Thymus (tissue), 11 donors: ENCODE results near the gene MAGI2. TPM values are rescaled to one million over a fixed set of nuclear protein-coding genes. Genes with fewer than 3 reads are reported as not detected.

ENCODE experiments used
- DNase-seq, 9 donors: peaks; one replicate each; pipeline ENCODE4 v3.0.0-alpha.2; 2013; ENCODE audit warnings: low spot score in 9 of 9, low read depth in 6 of 9, missing footprints in 1 of 9
- H3K27ac ChIP-seq, 2 donors: one replicate each; pipeline ENCODE4 v1.5.1; 2013; ENCODE audit warnings: control low read depth in 1 of 2, low read depth in 1 of 2, low read length in 1 of 2, mild to moderate bottlenecking in 1 of 2, moderate library complexity in 1 of 2
- H3K27me3 ChIP-seq, 2 donors: one replicate each; pipeline ENCODE4 v1.5.1; 2013; ENCODE audit warnings: low read length in 1 of 2; ENCODE audit not compliant: control insufficient read depth in 2 of 2, insufficient read depth in 1 of 2
- H3K36me3 ChIP-seq, 2 donors: one replicate each; pipeline ENCODE4 v1.5.1; 2013; ENCODE audit warnings: low read length in 1 of 2, mild to moderate bottlenecking in 1 of 2, moderate library complexity in 1 of 2; ENCODE audit not compliant: control insufficient read depth in 2 of 2, insufficient read depth in 2 of 2
- H3K4me1 ChIP-seq, 2 donors: one replicate each; pipeline ENCODE4 v1.5.1; 2013; ENCODE audit warnings: low read length in 2 of 2; ENCODE audit not compliant: control insufficient read depth in 2 of 2, insufficient read depth in 2 of 2
- H3K4me3 ChIP-seq, 2 donors: one replicate each; pipeline ENCODE4 v1.5.1; 2013; ENCODE audit warnings: low read length in 2 of 2, control low read depth in 1 of 2, mild to moderate bottlenecking in 1 of 2
- H3K9me3 ChIP-seq, 2 donors: one replicate each; pipeline ENCODE4 v1.5.1; 2013; ENCODE audit warnings: low read length in 1 of 2, mild to moderate bottlenecking in 1 of 2; ENCODE audit not compliant: control insufficient read depth in 2 of 2, insufficient read depth in 1 of 2
- WGBS: extraction: QIAGEN DNeasy Blood & Tissue Kit; methylation state at CpG from one replicate; pipeline ENCODE4 v1.1.7; 2013; 5-methylcytosine and 5-hydroxymethylcytosine counted together
- polyA plus RNA-seq: library from polyadenylated mRNA; stranded (reverse); fragments of 200-250 nt; gene quantifications from one replicate; pipeline ENCODE4 v1.2.3, GENCODE V29; 2013
- total RNA-seq: library from RNA; stranded (reverse); fragments of 120-200 nt; gene quantifications from one replicate; pipeline ENCODE4 v1.2.4, GENCODE V29; 2013
- donor health status: healthy.

MAGI2 gene
- total and polyA plus RNA-seq, 2 donors: 0.42 to 1.7 TPM

DNA sequence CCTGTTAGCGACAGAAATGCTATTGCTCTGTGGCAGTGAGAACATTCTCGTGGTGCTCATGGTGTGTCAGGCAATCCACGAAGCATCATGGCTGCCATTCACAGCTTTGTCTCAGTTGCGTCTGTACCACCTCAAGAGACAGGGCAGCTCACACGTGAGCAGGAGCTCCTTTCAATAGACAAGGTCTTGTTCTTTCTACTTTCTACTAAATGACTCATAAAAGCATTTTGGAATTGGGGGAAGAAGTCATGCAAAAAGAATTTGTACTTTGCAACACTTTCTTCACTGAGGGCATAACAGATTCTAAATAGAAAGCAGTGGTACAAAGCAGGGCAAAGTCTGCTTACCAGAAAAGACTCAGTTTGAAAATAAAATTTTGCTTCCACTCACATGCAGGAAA lies 1016.3 kb downstream of the MAGI2 start:
- no peaks in the 10 kb centered on the region for H3K9me3 ChIP-seq
- WGBS: 82% methylated on average over 5 of the region's 5 CpGs

DNA sequence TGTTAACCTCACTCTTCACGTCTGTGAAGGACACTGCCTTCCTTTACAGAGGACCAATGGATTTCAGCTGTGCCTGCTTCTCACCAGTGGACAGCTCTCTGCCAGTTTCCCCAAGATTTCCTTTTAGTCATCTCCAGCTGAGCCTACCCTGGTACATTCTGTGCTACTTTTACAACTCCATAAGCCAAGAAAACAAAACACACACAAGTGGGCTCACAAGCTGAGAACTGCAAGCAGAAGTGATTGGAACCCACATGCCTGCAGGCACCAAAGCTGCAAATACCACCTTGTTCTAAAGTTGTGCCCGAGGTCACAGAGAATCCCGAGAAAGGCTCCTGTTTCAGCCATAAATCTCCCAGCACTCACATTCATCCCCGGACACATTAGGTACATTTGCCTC lies 1018.1 kb downstream of the MAGI2 start:
- 91% methylated on average over 4 of the region's 4 CpGs for WGBS
- no peak for DNase-seq
- H3K27me3 ChIP-seq: no peaks in the 10 kb centered on the region
- H3K9me3 ChIP-seq: no peaks in the 10 kb centered on the region
- H3K4me1 ChIP-seq: no peaks in the 10 kb centered on the region
- H3K36me3 ChIP-seq: no peaks in the 10 kb centered on the region
- H3K27ac ChIP-seq: no peak overlapping the region
- no peak overlapping the region for H3K4me3 ChIP-seq

More for the DNA sequence above, 1016.3 kb downstream of the MAGI2 start:
- no peak overlapping the region for H3K4me3 ChIP-seq
- no peak overlapping the region for H3K27ac ChIP-seq
- no peaks in the 10 kb centered on the region for H3K27me3 ChIP-seq
- DNase-seq: no peak
- H3K4me1 ChIP-seq: no peaks in the 10 kb centered on the region
- H3K36me3 ChIP-seq: no peaks in the 10 kb centered on the region

DNA sequence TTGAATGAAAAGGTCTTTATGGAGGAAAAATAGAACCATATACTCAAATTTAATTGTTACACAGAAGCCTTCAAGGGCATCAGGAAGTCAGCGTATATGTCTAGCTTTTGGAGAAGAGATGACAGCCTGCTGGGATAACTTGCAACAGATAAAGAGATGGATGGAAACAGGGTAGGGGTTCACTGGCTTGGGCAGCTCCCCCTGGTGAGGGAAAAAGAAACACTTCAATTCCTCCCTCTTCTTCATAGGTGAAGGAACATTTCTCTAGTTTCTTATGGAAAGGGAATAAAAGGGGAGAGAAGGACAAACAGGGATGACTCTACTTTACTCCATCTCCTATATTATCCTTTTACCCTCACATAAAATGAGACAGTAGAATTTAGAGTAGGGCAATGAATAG lies 1019.2 kb downstream of the MAGI2 start:
- Histone ChIP-seq H3K27ac (no peak overlapping the region), H3K4me1 (no peaks in the 10 kb centered on the region), H3K27me3 (no peaks in the 10 kb centered on the region), H3K36me3 (no peaks in the 10 kb centered on the region), H3K4me3 (no peak overlapping the region), H3K9me3 (no peaks in the 10 kb centered on the region)
- 100% methylated on average over 1 of the region's 1 CpG for WGBS
- DNase-seq: no peak

DNA sequence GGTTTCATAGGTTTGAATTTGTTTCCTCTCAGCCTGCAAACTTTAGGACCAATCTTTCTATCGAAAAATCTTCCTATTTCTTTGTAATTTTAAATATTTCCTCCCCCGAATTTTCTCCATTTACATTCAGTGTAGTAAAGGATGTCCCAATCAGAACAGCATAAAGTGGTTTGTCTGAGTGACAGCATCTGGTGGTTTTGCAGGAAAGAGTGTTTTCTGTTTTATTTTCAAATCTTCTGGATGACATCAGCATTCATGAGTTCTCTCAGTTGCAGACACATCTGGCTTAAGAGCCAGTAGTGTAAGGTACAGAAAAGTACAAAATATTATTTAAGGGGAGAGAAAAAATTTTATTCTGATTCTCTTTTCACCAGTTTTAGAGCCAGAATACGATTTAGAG lies 1020.0 kb downstream of the MAGI2 start:
- Histone ChIP-seq H3K4me1 (no peaks in the 10 kb centered on the region), H3K9me3 (no peaks in the 10 kb centered on the region), H3K27ac (no peak overlapping the region), H3K36me3 (no peaks in the 10 kb centered on the region), H3K27me3 (no peaks in the 10 kb centered on the region), H3K4me3 (no peak overlapping the region)
- 86% methylated on average over 3 of the region's 3 CpGs for WGBS
- no peak for DNase-seq

DNA sequence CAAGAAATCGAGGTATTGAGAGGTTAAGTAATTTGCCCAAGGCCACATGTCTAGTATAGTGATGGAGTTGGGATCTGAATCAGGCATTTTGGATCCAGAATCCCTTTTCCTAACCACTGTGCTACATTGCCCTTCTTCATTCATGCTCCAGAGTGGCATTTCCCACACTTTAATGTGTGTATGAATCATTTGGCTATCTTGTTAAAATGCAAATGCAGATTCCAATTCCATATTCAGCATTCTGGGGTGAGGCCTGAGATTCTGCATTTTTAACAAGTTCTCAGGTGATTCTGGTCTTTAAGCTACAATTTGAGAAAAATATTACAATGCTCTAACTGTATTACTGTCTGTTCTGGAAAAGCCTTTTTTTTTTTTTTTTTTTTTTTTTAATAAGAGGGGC lies 1023.6 kb downstream of the MAGI2 start:
- H3K4me3 ChIP-seq: no peak overlapping the region
- H3K9me3 ChIP-seq: no peaks in the 10 kb centered on the region
- no peak overlapping the region for H3K27ac ChIP-seq
- H3K36me3 ChIP-seq: no peaks in the 10 kb centered on the region
- WGBS: 82% methylated on average over 1 of the region's 1 CpG
- H3K4me1 ChIP-seq: no peaks in the 10 kb centered on the region
- DNase-seq: no peak
- H3K27me3 ChIP-seq: no peaks in the 10 kb centered on the region

DNA sequence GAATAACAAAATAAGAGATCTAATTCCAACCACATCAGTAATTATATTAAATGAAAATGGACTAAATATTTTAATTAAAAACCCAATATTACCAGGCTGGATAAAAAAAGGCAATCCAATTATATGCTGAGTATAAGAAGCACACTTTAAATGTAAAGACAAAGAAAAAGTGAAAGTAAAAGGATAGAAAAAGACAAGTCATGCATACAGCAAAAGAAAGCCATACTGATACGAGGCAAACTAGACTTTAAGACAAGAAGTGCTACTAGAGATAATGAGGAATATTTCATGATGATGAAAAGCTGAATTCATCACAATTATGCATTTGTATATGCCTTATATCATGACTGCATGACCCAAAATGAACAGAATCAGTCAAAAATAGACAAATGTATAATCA lies 1026.3 kb downstream of the MAGI2 start:
- H3K9me3 ChIP-seq: no peaks in the 10 kb centered on the region
- no peaks in the 10 kb centered on the region for H3K4me1 ChIP-seq
- no peak overlapping the region for H3K27ac ChIP-seq
- H3K4me3 ChIP-seq: no peak overlapping the region
- WGBS: 45% methylated on average over 1 of the region's 1 CpG
- H3K27me3 ChIP-seq: no peaks in the 10 kb centered on the region
- no peak for DNase-seq
- H3K36me3 ChIP-seq: no peaks in the 10 kb centered on the region

DNA sequence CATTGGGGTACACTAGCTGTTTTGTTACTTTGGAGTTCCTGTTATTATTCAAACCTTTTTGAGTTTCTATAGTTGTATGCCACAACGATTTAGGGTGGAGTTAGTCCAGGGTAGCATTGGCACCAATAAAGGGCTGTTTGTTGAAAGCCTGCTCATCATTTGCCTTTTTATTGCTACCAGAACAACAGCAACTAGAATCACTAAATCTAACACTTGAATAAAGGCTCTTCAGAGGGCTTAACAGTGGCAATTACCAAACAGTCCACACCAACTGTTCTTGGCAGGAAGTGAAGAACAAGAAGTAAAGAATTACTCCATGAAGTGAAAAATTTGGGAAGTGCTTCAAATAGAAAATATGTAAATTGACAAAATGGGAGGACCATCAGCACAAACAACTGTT lies 1033.5 kb downstream of the MAGI2 start:
- H3K4me1 ChIP-seq: no peaks in the 10 kb centered on the region
- H3K4me3 ChIP-seq: no peak overlapping the region
- no peaks in the 10 kb centered on the region for H3K36me3 ChIP-seq
- no peaks in the 10 kb centered on the region for H3K9me3 ChIP-seq
- WGBS: 74% methylated on average over 1 of the region's 1 CpG
- no peak for DNase-seq
- H3K27ac ChIP-seq: no peak overlapping the region
- H3K27me3 ChIP-seq: no peaks in the 10 kb centered on the region

DNA sequence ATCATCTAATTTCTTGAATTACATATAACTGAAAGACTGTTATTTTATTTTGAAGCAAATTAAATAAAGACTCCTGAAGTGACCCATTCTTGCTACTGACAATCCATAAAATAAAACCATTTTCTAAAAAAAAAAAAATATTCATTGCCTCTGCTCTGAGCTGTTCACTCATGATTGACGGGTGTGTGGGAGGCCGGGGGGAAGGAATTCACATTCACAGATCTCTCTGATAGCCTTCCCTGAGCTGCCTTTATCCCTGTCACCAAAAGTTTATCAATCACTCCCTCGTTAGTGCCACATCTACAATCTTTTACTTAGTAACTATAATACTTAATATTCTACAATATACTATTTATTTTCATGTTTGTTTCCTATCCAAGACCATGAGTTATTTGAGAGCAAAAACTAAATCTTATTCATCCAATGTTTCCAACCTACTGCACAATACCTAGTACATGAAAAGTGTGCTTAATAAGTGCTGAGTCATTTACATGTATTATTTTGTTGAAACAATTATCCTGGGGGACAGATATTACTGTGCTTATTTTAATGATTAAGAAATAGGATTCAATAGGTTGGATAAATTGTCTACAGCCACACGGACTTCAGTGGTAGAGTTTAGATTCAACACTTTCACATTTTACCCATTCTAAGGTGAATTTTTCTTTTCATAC lies 1036.2 kb downstream of the MAGI2 start:
- Histone ChIP-seq H3K36me3 (no peaks in the 10 kb centered on the region), H3K27ac (no peak overlapping the region), H3K4me3 (no peak overlapping the region), H3K27me3 (no peaks in the 10 kb centered on the region), H3K9me3 (no peaks in the 10 kb centered on the region), H3K4me1 (no peaks in the 10 kb centered on the region)
- DNase-seq: no peak
- 91% methylated on average over 4 of the region's 4 CpGs for WGBS

DNA sequence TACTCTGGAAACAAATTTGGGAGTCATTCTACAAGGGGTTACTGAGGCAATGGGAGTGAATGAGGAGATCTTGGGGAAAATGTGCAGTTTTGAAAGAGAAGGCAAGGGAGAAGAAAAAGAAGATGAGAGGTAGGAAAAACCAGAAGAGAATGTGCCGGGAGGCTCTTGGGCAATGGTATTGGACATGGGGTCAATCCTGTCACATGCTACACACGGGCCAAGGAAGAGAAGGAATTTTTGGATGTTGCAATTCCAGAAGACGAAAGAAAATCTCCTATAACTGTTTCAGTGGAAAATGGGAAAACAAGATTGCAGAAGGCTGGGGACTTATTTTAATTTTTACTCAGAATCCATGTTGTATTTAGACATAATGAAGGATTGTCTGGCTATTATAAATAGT lies 1039.9 kb downstream of the MAGI2 start:
- no peaks in the 10 kb centered on the region for H3K36me3 ChIP-seq
- DNase-seq: no peak
- H3K9me3 ChIP-seq: no peaks in the 10 kb centered on the region
- no peaks in the 10 kb centered on the region for H3K4me1 ChIP-seq
- no peak overlapping the region for H3K27ac ChIP-seq
- no peaks in the 10 kb centered on the region for H3K27me3 ChIP-seq
- WGBS: 89% methylated on average over 3 of the region's 3 CpGs
- no peak overlapping the region for H3K4me3 ChIP-seq
